Tibial artery (tissue), 4 donors: Measurements from ENCODE around the gene GPR3.
A peak's percentile ranks its signal among the peaks of the same experiment; 100 is the strongest.
"Not testable (repeated sequence)": the region's sequence is repeated elsewhere in the genome, so short reads cannot be mapped to it uniquely, and the experiment has no call there.

Source experiments
- DNase-seq, 2 donors: peaks; one replicate each; pipeline ENCODE4 v3.0.0-alpha.2; 2019
- H3K27ac ChIP-seq, 2 donors: fragments of 200-600 bp; sonication (generic) in 1 of 2; 1 replicate in 1 of 2; 2 replicates in 1 of 2; pipeline ENCODE4 v1.5.1; 2018 to 2019; ENCODE audit warnings: mild to moderate bottlenecking in 1 of 2
- H3K27me3 ChIP-seq, 2 donors: fragments of 200-600 bp; sonication (generic) in 1 of 2; one replicate each; pipeline versions ENCODE4 v1.5.1 to v1.6.0; 2016 to 2019
- H3K36me3 ChIP-seq, 3 donors: fragments of 200-600 bp; sonication (generic) in 2 of 3; one replicate each; pipeline ENCODE4 v1.5.1; 2016 to 2019; ENCODE audit warnings: mild to moderate bottlenecking in 2 of 3
- H3K4me1 ChIP-seq, 4 donors: fragments of 200-600 bp; sonication (generic) in 2 of 4; 1 replicate in 3 of 4; 2 replicates in 1 of 4; pipeline ENCODE4 v1.5.1; 2016 to 2019
- H3K4me3 ChIP-seq, 2 donors: fragments of 200-600 bp; sonication (generic) in 1 of 2; 1 replicate in 1 of 2; 2 replicates in 1 of 2; pipeline ENCODE4 v1.5.1; 2018 to 2019; ENCODE audit warnings: mild to moderate bottlenecking in 2 of 2
- H3K9me3 ChIP-seq, 3 donors: fragments of 200-600 bp; sonication (generic) in 1 of 3; one replicate each; pipeline ENCODE4 v1.5.1; 2016 to 2019
- CTCF ChIP-seq, 2 experiments: fragments of 200-600 bp in 1 of 2; fragments of 450-650 bp in 1 of 2; IDR thresholded peaks; one replicate each; pipeline ENCODE4 v1.5.1; 2017 to 2019; ENCODE audit warnings: antibody characterized with exemption in 2 of 2, mild to moderate bottlenecking in 1 of 2, moderate library complexity in 1 of 2
- intact Hi-C: fragments of 100-400 bp; cut with DNase I; formaldehyde crosslinking; loops from one replicate; pipeline ENCODE4 v1.15.0; 2023; ENCODE audit warnings: low total_unique reads

Gene GPR3

GRCh38 chr1:27430903-27431600, 38.6 kb downstream of the GPR3 start:
- Histone ChIP-seq H3K4me1 (peaks cover 0 to 97% (median 82%) of the 10 kb centered on the region in 4 donors), H3K9me3 (no peaks in the 10 kb centered on the region), H3K27me3 (no peaks in the 10 kb centered on the region), H3K36me3 (peaks cover 0 to 7% (median 6%) of the 10 kb centered on the region in 3 donors), H3K4me3 (no peak overlapping the region), H3K27ac (peak overlapping the region; percentile 86 to 89)
- intact Hi-C loops = loop anchor here (10.0 kb wide), 1 partner anchor 64 kb away; the partner anchor contains the start of gene WASF2
- no peak for TF ChIP-seq CTCF (IDR thresholded peaks at IDR 0.05)
- DNase-seq = peak in 1 of 2 donors; percentile 51

- Histone ChIP-seq H3K4me1 (peaks cover 0 to 97% (median 83%) of the 10 kb centered on the region in 4 donors), H3K9me3 (no peaks in the 10 kb centered on the region), H3K36me3 (peaks cover 0 to 3% (median 2%) of the 10 kb centered on the region in 3 donors), H3K27me3 (no peaks in the 10 kb centered on the region), H3K4me3 (no peak overlapping the region), H3K27ac (peak overlapping the region; percentile 86 to 89)
- TF ChIP-seq CTCF (IDR thresholded peaks at IDR 0.05) = no peak
- no peak for DNase-seq
- intact Hi-C loops = loop anchor here (10.0 kb wide), 1 partner anchor 63 kb away; the partner anchor contains the start of gene WASF2
Measured at GRCh38 chr1:27431601-27431940, 39.1 kb downstream of the GPR3 start.

- DNase-seq, H3K36me3 ChIP-seq, H3K4me3 ChIP-seq, H3K9me3 ChIP-seq, H3K27me3 ChIP-seq: not testable (repeated sequence)
- peak overlapping the region; percentile 61 to 89 for H3K27ac ChIP-seq
- peaks cover 0 to 97% (median 81%) of the 10 kb centered on the region in 4 donors for H3K4me1 ChIP-seq
- intact Hi-C loops = loop anchor here (10.0 kb wide), 1 partner anchor 62 kb away; the partner anchor contains the start of gene WASF2
Measured at GRCh38 chr1:27432725-27433124, 40.3 kb downstream of the GPR3 start.

- intact Hi-C loops = loop anchor here (10.0 kb wide), 1 partner anchor 61 kb away; the partner anchor contains the start of gene WASF2
- H3K4me1 ChIP-seq = peaks cover 0 to 97% (median 79%) of the 10 kb centered on the region in 4 donors
- no peak overlapping the region for H3K4me3 ChIP-seq
- DNase-seq = no peak
- H3K9me3 ChIP-seq = no peaks in the 10 kb centered on the region
- peak overlapping the region; percentile 61 to 89 for H3K27ac ChIP-seq
- no peaks in the 10 kb centered on the region for H3K36me3 ChIP-seq
- TF ChIP-seq CTCF (IDR thresholded peaks at IDR 0.05) = no peak
- H3K27me3 ChIP-seq = no peaks in the 10 kb centered on the region
Measured at GRCh38 chr1:27433706-27434105, 41.3 kb downstream of the GPR3 start.

- Histone ChIP-seq H3K9me3 (no peaks in the 10 kb centered on the region), H3K36me3 (peaks cover 0 to 6% (median under 1%) of the 10 kb centered on the region in 3 donors), H3K4me1 (peaks cover 0 to 92% (median 63%) of the 10 kb centered on the region in 4 donors), H3K4me3 (no peak overlapping the region), H3K27ac (peak overlapping the region; percentile 61 to 89), H3K27me3 (no peaks in the 10 kb centered on the region)
- no peak for TF ChIP-seq CTCF (IDR thresholded peaks at IDR 0.05)
- no peak for DNase-seq
- intact Hi-C loops = loop anchor here (10.0 kb wide), 1 partner anchor 59 kb away; the partner anchor contains the start of gene WASF2
Measured at GRCh38 chr1:27435566-27436203, 43.3 kb downstream of the GPR3 start.
